NT2/D1 (cell line): Measurements from ENCODE around the gene IP6K1.

Experiments used
- DNase-seq: peaks from one replicate; pipeline ENCODE4 v3.0.0-alpha.2; 2011; ENCODE audit warnings: low read depth, low spot score
- H3K27me3 ChIP-seq: 2 replicates; pipeline ENCODE4 v1.6.0; 2011; ENCODE audit warnings: mild to moderate bottlenecking; ENCODE audit not compliant: insufficient read length, insufficient read depth
- H3K36me3 ChIP-seq: 2 replicates; pipeline ENCODE4 v1.6.1; 2011; ENCODE audit warnings: mild to moderate bottlenecking, low read length, mixed read lengths; ENCODE audit not compliant: insufficient read depth, insufficient read length
- H3K4me1 ChIP-seq: 2 replicates; pipeline ENCODE4 v1.5.1; 2011; ENCODE audit not compliant: insufficient read depth, insufficient read length
- H3K4me3 ChIP-seq: 2 replicates; pipeline ENCODE4 v1.5.1; 2011; ENCODE audit warnings: low read depth; ENCODE audit not compliant: insufficient read length
- H3K9ac ChIP-seq: 2 replicates; pipeline ENCODE4 v1.6.0; 2011; ENCODE audit warnings: low read depth; ENCODE audit not compliant: insufficient read length
- H3K9me3 ChIP-seq: 2 replicates; pipeline ENCODE4 v1.5.1; 2011; ENCODE audit warnings: mild to moderate bottlenecking, low read length; ENCODE audit not compliant: insufficient read depth
- SUZ12 ChIP-seq: IDR thresholded peaks from 2 replicates; pipeline ENCODE4 v1.6.1; 2011; ENCODE audit not compliant: insufficient read length, insufficient read depth; ENCODE audit errors: extremely low read depth
- YY1 ChIP-seq: IDR thresholded peaks from 2 replicates; pipeline ENCODE4 v1.6.1; 2011; ENCODE audit not compliant: insufficient read length, insufficient read depth
- ZNF274 ChIP-seq: IDR thresholded peaks from 2 replicates; pipeline ENCODE4 v1.6.1; 2011; ENCODE audit warnings: mild to moderate bottlenecking, low read depth, low read length

The IP6K1 gene

GRCh38 chr3:49738067-49738713 lies 48.2 kb downstream of the IP6K1 start:
- peaks cover 69% of the 10 kb centered on the region for H3K36me3 ChIP-seq
- H3K9ac ChIP-seq: no peak overlapping the region
- H3K4me3 ChIP-seq: no peak overlapping the region
- H3K4me1 ChIP-seq: no peaks in the 10 kb centered on the region
- no peaks in the 10 kb centered on the region for H3K27me3 ChIP-seq
- no peak for TF ChIP-seq ZNF274
- no peak for TF ChIP-seq SUZ12
- no peak for TF ChIP-seq YY1
- DNase-seq: no peak
- H3K9me3 ChIP-seq: no peaks in the 10 kb centered on the region

- TF ChIP-seq SUZ12 (no peak), YY1 (no peak), ZNF274 (no peak)
Measured at GRCh38 chr3:49734752-49735151, 51.6 kb downstream of the IP6K1 start.

GRCh38 chr3:49733551-49733950 lies 52.8 kb downstream of the IP6K1 start:
- TF ChIP-seq SUZ12: no peak
- TF ChIP-seq ZNF274: no peak
- TF ChIP-seq YY1: no peak
- no peaks in the 10 kb centered on the region for H3K4me1 ChIP-seq
- DNase-seq: no peak
- no peak overlapping the region for H3K9ac ChIP-seq
- no peak overlapping the region for H3K4me3 ChIP-seq
- H3K27me3 ChIP-seq: no peaks in the 10 kb centered on the region
- H3K9me3 ChIP-seq: no peaks in the 10 kb centered on the region
- peaks cover 86% of the 10 kb centered on the region for H3K36me3 ChIP-seq

More at GRCh38 chr3:49734752-49735151, 51.6 kb downstream of the IP6K1 start:
- H3K9ac ChIP-seq: no peak overlapping the region
- H3K4me3 ChIP-seq: no peak overlapping the region
- H3K36me3 ChIP-seq: peaks cover 85% of the 10 kb centered on the region
- H3K27me3 ChIP-seq: no peaks in the 10 kb centered on the region
- DNase-seq: no peak
- H3K4me1 ChIP-seq: no peaks in the 10 kb centered on the region
- H3K9me3 ChIP-seq: no peaks in the 10 kb centered on the region

- H3K27me3 ChIP-seq: no peaks in the 10 kb centered on the region
- no peaks in the 10 kb centered on the region for H3K4me1 ChIP-seq
- H3K4me3 ChIP-seq: no peak overlapping the region
- H3K36me3 ChIP-seq: peaks cover 85% of the 10 kb centered on the region
- TF ChIP-seq SUZ12 (no peak), YY1 (no peak), ZNF274 (no peak)
- no peak for DNase-seq
- no peaks in the 10 kb centered on the region for H3K9me3 ChIP-seq
- H3K9ac ChIP-seq: no peak overlapping the region
Measured at GRCh38 chr3:49732597-49732996, 53.7 kb downstream of the IP6K1 start.

GRCh38 chr3:49729966-49730609 lies 56.3 kb downstream of the IP6K1 start:
- no peak overlapping the region for H3K4me3 ChIP-seq
- peaks cover 94% of the 10 kb centered on the region for H3K36me3 ChIP-seq
- TF ChIP-seq ZNF274: no peak
- TF ChIP-seq SUZ12: no peak
- no peak for TF ChIP-seq YY1
- no peak for DNase-seq
- H3K9ac ChIP-seq: no peak overlapping the region
- no peaks in the 10 kb centered on the region for H3K9me3 ChIP-seq
- H3K4me1 ChIP-seq: no peaks in the 10 kb centered on the region
- H3K27me3 ChIP-seq: no peaks in the 10 kb centered on the region

- H3K36me3 ChIP-seq: peaks cover 81% of the 10 kb centered on the region
- TF ChIP-seq ZNF274 (no peak), SUZ12 (no peak), YY1 (no peak)
- peaks cover 8% of the 10 kb centered on the region for H3K4me1 ChIP-seq
Measured at GRCh38 chr3:49727924-49728361, 58.4 kb downstream of the IP6K1 start.

GRCh38 chr3:49727154-49727923 lies 59.0 kb downstream of the IP6K1 start:
- no peaks in the 10 kb centered on the region for H3K27me3 ChIP-seq
- H3K9ac ChIP-seq: no peak overlapping the region
- peaks cover 12% of the 10 kb centered on the region for H3K4me1 ChIP-seq
- no peak overlapping the region for H3K4me3 ChIP-seq
- no peaks in the 10 kb centered on the region for H3K9me3 ChIP-seq
- TF ChIP-seq SUZ12 (no peak), ZNF274 (no peak), YY1 (no peak)
- H3K36me3 ChIP-seq: peaks cover 81% of the 10 kb centered on the region
- DNase-seq: no peak

More at GRCh38 chr3:49727924-49728361, 58.4 kb downstream of the IP6K1 start:
- Histone ChIP-seq H3K9me3 (no peaks in the 10 kb centered on the region), H3K27me3 (no peaks in the 10 kb centered on the region), H3K9ac (no peak overlapping the region), H3K4me3 (no peak overlapping the region)
- no peak for DNase-seq
